Mucosa of stomach (tissue), 1 donor: ENCODE results near the gene CFAP43.
A peak's percentile ranks its signal among the peaks of the same experiment; 100 is the strongest.
"Not testable (repeated sequence)": the region's sequence is repeated elsewhere in the genome, so short reads cannot be mapped to it uniquely, and the experiment has no call there.

Experiments used
- H3K27me3 ChIP-seq: one replicate; pipeline ENCODE4 v1.7.0; 2013; ENCODE audit warnings: mild to moderate bottlenecking, low read length; ENCODE audit not compliant: control insufficient read depth, insufficient read depth
- H3K36me3 ChIP-seq: one replicate; pipeline ENCODE4 v1.7.0; 2013; ENCODE audit warnings: low read length; ENCODE audit not compliant: control insufficient read depth, insufficient read depth
- H3K4me1 ChIP-seq: one replicate; pipeline ENCODE4 v1.7.0; 2013; ENCODE audit warnings: mild to moderate bottlenecking, low read length; ENCODE audit not compliant: control insufficient read depth, insufficient read depth
- H3K4me3 ChIP-seq: one replicate; pipeline ENCODE4 v1.7.0; 2013; ENCODE audit warnings: low read length
- H3K9ac ChIP-seq: one replicate; pipeline ENCODE4 v1.7.0; 2013; ENCODE audit warnings: mild to moderate bottlenecking, low read length, moderate library complexity
- H3K9me3 ChIP-seq: one replicate; pipeline ENCODE4 v1.7.0; 2013; ENCODE audit warnings: mild to moderate bottlenecking, low read length, moderate library complexity; ENCODE audit not compliant: control insufficient read depth
- donor health status: Pancreatic carcinoma.

Gene CFAP43

DNA sequence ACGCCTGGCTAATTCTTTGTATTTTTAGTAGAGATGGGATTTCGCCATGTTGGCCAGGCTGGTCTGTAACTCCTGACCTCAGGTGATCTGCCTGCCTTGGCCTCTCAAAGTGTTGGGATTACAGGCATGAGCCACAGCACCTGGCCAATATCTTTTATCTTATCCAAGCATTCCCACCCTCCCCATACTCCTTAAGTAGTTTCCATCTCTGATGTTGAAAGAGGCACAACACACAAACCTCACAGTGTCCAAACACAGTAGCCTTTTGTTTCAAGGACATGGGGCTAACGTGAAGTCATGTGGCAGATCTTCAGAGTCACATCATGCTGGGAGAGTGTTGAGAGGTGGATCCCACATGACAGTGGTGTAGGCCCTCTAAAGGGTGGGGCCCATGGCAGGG, 10.8 kb upstream of the CFAP43 start:
- not testable (repeated sequence) for H3K36me3 ChIP-seq, H3K27me3 ChIP-seq, H3K4me1 ChIP-seq, H3K9ac ChIP-seq, H3K9me3 ChIP-seq, H3K4me3 ChIP-seq

DNA sequence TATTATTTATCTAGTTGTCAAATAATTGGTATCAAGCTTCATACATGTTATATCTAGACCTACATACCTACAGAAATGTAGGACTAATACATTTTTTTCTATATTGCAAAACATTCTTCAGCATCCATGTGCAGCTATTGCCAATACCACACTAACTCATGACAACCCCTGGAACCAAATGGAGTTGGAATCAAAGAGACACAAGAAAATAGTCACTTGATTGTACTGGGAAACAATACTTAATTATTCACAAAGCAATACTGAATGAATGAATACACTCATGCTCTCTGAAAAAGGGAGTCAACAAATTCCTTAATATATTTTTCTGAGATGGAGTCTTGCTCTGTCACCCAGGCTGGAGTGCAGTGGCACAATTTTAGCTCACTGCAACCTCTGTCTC, 10.4 kb upstream of the CFAP43 start:
- Histone ChIP-seq H3K9me3 (no peaks in the 10 kb centered on the region), H3K4me1 (no peaks in the 10 kb centered on the region), H3K9ac (no peak overlapping the region), H3K36me3 (no peaks in the 10 kb centered on the region), H3K27me3 (no peaks in the 10 kb centered on the region), H3K4me3 (no peak overlapping the region)

DNA sequence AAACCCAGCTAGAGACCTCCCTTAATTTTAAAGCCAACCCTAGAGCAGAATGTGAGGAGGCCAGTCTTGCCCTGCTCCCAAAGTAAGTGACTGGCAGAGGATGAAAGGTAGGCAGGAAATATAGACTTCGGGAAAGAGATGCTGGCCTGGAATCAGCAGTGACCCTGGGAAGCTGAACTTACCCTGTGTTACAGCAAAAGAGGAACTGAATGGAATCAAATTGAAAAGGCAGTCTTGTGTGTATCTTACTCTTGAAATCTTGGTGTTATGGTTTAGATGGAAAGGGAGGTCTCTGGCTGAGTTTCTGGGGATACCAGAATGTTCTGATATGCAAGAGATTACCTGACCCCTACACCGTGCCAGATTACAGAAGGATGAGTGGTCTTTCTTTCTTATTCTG, 7.9 kb upstream of the CFAP43 start:
- Histone ChIP-seq H3K4me3 (no peak overlapping the region), H3K4me1 (no peaks in the 10 kb centered on the region), H3K9ac (no peak overlapping the region), H3K36me3 (no peaks in the 10 kb centered on the region), H3K27me3 (no peaks in the 10 kb centered on the region), H3K9me3 (no peaks in the 10 kb centered on the region)

DNA sequence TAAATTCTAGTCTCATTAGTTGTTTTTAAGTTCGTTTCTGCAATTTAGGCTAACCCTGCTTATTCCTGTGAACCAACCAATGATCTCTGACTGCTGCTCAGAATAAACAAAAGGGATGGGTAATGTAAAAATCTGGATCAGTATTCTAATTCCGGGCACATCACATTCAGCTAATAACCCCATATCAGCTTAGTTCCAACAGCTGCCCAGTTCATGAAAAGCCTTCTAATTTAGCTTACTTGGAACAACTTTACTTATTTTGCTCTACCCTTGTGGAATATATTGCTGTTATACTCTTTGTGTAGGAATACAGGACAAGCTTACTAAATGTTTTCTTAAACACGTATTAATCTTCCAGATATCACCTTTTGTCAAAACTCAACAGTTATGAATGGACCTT, 3.6 kb upstream of the CFAP43 start:
- H3K4me1 ChIP-seq, result no peaks in the 10 kb centered on the region
- no peaks in the 10 kb centered on the region for H3K36me3 ChIP-seq
- H3K27me3 ChIP-seq, result no peaks in the 10 kb centered on the region
- H3K9ac ChIP-seq, result no peak overlapping the region
- H3K4me3 ChIP-seq, result no peak overlapping the region
- no peaks in the 10 kb centered on the region for H3K9me3 ChIP-seq

DNA sequence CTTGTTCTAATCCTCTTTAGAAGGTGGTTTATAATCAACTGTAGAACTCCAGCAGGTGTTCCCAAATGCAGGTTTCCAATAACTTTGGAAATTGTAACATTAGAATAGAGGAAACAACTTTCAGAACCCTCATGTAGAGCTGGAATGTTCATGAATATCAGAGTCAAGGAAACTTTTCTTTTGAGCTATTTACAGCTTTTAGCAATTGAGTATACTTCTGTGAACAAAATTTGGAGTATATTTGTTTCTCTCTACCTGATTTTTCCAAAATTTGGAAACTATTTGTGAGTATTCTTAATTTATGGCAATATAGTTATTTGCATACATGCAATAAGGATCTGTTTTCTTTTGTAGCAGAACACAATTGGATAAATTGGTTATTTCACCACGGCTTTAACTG, 2.8 kb upstream of the CFAP43 start:
- Histone ChIP-seq H3K36me3 (no peaks in the 10 kb centered on the region), H3K4me1 (no peaks in the 10 kb centered on the region), H3K9me3 (no peaks in the 10 kb centered on the region), H3K4me3 (no peak overlapping the region), H3K27me3 (no peaks in the 10 kb centered on the region), H3K9ac (no peak overlapping the region)

DNA sequence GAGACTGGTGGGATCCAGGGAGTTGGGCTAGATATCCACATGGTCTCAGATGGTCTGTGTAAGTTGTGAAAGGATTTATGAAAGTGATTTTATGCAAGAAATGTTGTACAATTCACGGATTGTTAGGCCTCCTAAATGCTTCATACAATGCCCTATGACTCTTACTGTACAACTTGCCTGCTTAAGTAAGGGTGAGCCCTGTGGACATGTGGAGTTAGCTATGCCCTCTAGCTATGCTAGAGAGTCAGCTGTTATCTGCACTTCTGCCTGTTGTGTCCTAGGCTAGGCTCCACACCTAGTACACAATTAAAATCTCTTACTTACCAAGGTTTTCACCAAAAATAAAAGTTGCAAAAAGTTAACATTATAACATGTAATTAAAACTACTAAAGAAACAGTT, 1.7 kb upstream of the CFAP43 start:
- Histone ChIP-seq H3K36me3 (no peaks in the 10 kb centered on the region), H3K4me1 (no peaks in the 10 kb centered on the region), H3K27me3 (no peaks in the 10 kb centered on the region), H3K9me3 (no peaks in the 10 kb centered on the region), H3K4me3 (no peak overlapping the region), H3K9ac (no peak overlapping the region)

DNA sequence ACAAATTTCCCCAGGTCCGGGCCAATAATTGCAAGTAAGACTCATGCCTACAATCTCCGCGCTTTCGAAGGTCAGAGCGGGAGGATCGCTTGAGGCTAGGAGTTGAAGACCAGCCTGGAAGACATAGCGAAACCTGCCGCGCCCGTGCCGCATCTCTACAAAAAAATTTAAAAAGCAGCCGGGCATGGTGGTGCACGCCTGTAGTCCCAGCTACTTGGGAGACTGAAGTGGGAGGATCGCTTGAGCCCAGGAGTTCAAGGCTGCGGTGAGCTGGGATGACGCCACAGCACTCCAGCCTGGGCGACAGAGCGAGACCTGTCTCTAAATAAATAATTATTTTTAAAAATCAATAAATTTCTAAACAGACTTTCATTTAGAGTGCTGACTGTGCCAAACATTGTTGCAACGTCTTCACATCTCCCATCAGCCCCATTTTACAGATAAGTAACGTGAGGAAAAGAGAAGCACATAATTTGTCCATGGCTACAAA, 494 bp upstream of the CFAP43 start:
- Histone ChIP-seq H3K4me3 (peak overlapping the region; percentile 54), H3K9me3 (no peaks in the 10 kb centered on the region), H3K4me1 (no peaks in the 10 kb centered on the region), H3K9ac (peak overlapping the region; percentile 59), H3K27me3 (no peaks in the 10 kb centered on the region), H3K36me3 (no peaks in the 10 kb centered on the region)

DNA sequence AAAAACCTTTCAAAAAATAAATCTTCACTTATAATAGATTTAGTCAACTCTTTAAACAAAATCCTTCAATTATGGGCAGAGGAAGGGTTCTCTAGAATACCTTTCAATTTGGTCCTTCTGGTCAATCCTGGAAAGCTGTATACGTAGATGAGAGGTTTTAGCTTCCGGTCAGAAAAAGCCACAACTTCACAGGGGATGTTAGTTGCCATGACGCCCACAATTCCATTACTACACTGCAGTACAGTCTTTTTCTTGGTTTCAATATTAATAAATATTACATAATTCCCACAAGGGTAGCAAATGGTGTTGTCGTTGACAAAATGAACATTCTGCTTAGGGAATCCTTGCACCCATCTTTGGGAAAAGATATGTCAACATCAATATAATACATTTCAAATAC, 1.7 kb downstream of the CFAP43 start:
- Histone ChIP-seq H3K9me3 (no peaks in the 10 kb centered on the region), H3K27me3 (no peaks in the 10 kb centered on the region), H3K36me3 (no peaks in the 10 kb centered on the region), H3K4me1 (no peaks in the 10 kb centered on the region), H3K9ac (no peak overlapping the region), H3K4me3 (no peak overlapping the region)

DNA sequence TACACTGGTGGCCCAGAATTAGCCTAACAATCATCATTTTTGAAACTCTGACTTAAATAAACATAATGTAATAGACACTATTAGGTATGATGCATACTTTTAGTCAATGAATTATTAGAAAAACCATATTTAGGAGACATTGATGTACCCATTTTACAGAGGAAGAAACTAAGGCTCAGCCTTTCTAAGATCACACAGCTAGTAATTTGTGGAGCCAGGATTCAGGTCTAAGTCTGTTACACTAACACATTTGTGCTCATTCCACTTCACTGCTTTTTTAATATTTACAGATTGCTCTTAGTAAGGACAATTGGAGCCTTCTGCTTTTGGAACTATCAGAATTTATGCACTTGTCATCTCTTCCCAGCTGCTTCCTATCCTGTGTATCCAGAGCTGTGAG, 8.9 kb downstream of the CFAP43 start:
- no peaks in the 10 kb centered on the region for H3K27me3 ChIP-seq
- no peaks in the 10 kb centered on the region for H3K4me1 ChIP-seq
- no peaks in the 10 kb centered on the region for H3K9me3 ChIP-seq
- H3K9ac ChIP-seq, result no peak overlapping the region
- H3K4me3 ChIP-seq, result no peak overlapping the region
- no peaks in the 10 kb centered on the region for H3K36me3 ChIP-seq

DNA sequence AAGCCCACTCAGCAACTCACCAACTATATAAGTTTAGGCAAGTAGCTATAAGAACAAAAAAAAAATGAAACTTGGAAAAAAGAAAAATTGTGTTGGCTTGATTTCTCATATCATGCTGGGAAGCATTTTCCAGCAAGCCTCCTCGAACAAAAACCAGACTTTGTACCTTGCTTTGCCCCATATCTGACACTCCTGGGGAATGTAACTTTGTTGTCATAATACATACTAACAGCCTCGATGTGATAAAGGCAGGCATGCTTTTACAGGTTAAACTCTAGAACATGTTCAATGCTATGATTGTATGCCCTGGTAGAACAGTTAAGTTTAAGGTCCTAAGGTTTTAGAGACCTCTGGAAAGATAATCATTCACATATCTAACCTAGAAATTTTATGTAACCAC, 11.6 kb downstream of the CFAP43 start:
- Histone ChIP-seq H3K27me3 (no peaks in the 10 kb centered on the region), H3K9me3 (no peaks in the 10 kb centered on the region), H3K36me3 (no peaks in the 10 kb centered on the region), H3K4me1 (no peaks in the 10 kb centered on the region), H3K9ac (no peak overlapping the region), H3K4me3 (no peak overlapping the region)

DNA sequence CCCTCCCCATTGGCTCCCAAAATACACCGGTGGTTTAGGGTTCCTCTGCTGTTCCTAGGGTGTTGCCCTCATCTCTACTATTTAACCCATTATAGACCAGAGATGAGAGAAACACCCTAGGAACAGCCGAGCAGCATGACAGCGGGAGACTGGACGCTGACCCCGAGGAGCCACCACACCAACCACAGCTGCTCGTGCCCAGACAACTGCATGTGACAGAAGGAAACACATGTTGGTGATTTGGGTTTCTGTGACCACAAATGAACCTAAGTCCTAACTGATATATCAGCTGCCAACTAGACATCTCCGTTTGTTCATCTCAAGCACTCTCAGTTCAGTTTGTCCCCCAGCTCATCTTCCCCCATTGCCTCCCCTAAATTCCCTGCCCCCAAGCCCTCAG, 13.4 kb downstream of the CFAP43 start:
- Histone ChIP-seq H3K36me3 (no peaks in the 10 kb centered on the region), H3K27me3 (no peaks in the 10 kb centered on the region), H3K9me3 (no peaks in the 10 kb centered on the region), H3K4me3 (no peak overlapping the region), H3K4me1 (no peaks in the 10 kb centered on the region), H3K9ac (no peak overlapping the region)

DNA sequence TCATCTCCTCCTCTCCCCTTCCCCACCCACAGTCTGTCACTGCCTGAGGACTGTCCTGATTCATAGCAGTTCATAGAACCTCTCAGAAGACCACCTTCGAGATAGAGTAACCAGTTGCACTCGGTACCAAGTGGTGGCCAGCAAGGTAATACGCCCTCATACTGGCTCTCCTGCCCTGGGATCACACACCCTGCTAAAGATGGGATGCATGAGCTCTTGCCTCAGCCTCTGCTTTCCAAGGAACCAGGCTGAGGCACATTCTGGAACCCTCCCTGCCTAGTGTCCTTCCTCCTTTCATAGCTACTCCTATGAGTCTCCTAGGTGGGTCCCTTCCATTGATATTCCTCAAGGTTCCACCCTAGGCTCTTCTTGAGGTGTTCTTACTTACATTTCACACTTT, 15.5 kb downstream of the CFAP43 start:
- H3K9me3 ChIP-seq, result no peaks in the 10 kb centered on the region
- no peaks in the 10 kb centered on the region for H3K4me1 ChIP-seq
- no peak overlapping the region for H3K4me3 ChIP-seq
- H3K36me3 ChIP-seq, result no peaks in the 10 kb centered on the region
- H3K27me3 ChIP-seq, result no peaks in the 10 kb centered on the region
- H3K9ac ChIP-seq, result no peak overlapping the region

DNA sequence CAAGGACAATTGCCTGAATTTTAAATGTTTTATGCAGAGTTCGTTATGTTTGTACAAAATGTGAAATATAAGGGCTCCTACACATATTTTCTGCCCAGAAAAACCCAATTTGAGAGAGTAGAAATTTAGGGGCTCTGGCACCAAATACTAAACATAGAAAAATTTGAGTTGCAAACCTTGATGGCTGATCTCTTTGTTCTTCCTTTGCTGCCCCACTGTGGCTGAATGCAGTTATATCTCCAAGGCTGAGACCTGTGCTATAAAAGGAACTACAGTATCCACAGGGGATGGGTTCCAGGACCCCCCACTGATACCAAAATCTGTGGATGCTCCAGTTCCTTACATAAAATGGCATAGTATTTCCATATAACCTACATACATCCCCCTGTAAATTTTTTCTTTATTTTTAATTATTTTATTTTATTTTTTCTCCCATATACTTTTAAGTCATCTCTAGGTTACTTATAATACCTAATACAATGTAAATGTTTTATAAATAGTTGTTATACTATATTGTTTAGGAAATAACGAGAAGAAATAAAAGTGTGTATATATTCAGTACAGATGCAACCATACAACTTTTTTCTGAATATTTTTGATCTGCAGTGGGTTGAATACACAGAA, 22.5 kb downstream of the CFAP43 start:
- H3K27me3 ChIP-seq, result no peaks in the 10 kb centered on the region
- no peaks in the 10 kb centered on the region for H3K9me3 ChIP-seq
- no peaks in the 10 kb centered on the region for H3K4me1 ChIP-seq
- no peak overlapping the region for H3K4me3 ChIP-seq
- no peak overlapping the region for H3K9ac ChIP-seq
- H3K36me3 ChIP-seq, result no peaks in the 10 kb centered on the region
